Esophagus muscularis mucosa (tissue), 4 donors: ENCODE results near the gene NABP1. TPM values are rescaled to one million over a fixed set of nuclear protein-coding genes. Genes with fewer than 3 reads are reported as not detected.

Experiments
- DNase-seq: peaks from one replicate; pipeline ENCODE4 v3.0.0-alpha.2; 2017; ENCODE audit errors: extremely low spot score
- H3K27ac ChIP-seq, 4 donors: fragments of 200-600 bp; sonication (generic); replicated peaks in 1 of 4; 1 replicate in 3 of 4; 2 replicates in 1 of 4; pipeline ENCODE4 v1.5.1; 2016 to 2019; ENCODE audit warnings: mild to moderate bottlenecking in 1 of 4
- H3K27me3 ChIP-seq, 4 donors: fragments of 200-600 bp; sonication (generic); one replicate each; pipeline versions ENCODE4 v1.5.1 to v1.6.0; 2016 to 2019
- H3K36me3 ChIP-seq, 4 donors: fragments of 200-600 bp; sonication (generic); one replicate each; pipeline ENCODE4 v1.5.1; 2016 to 2019
- H3K4me1 ChIP-seq, 4 donors: fragments of 200-600 bp; sonication (generic); one replicate each; pipeline ENCODE4 v1.5.1; 2016 to 2019
- H3K4me3 ChIP-seq, 4 donors: fragments of 200-600 bp; sonication (generic); 1 replicate in 2 of 4; 2 replicates in 2 of 4; pipeline ENCODE4 v1.5.1; 2016 to 2019; ENCODE audit warnings: mild to moderate bottlenecking in 4 of 4, moderate library complexity in 1 of 4
- H3K9me3 ChIP-seq, 4 donors: fragments of 200-600 bp; sonication (generic); 1 replicate in 3 of 4; 2 replicates in 1 of 4; pipeline ENCODE4 v1.5.1; 2016 to 2019
- EP300 ChIP-seq: sonication (generic); formaldehyde crosslinking; IDR thresholded peaks from one replicate; pipeline ENCODE4 v1.6.1; 2017; ENCODE audit warnings: antibody characterized with exemption
- POLR2A ChIP-seq: fragments of 450-650 bp; IDR thresholded peaks from one replicate; pipeline ENCODE4 v1.6.1; 2017; ENCODE audit warnings: antibody characterized with exemption, moderate library complexity, mild to moderate bottlenecking, low read depth
- POLR2AphosphoS5 ChIP-seq, 2 donors: sonication (generic); formaldehyde crosslinking; IDR thresholded peaks; one replicate each; pipeline ENCODE4 v1.6.1; 2017; ENCODE audit warnings: antibody characterized with exemption in 2 of 2
- WGBS: methylation state at CpG from one replicate; pipeline ENCODE4 v1.1.5; 2018; 5-methylcytosine and 5-hydroxymethylcytosine counted together
- intact Hi-C: fragments of 100-400 bp; cut with DNase I; formaldehyde crosslinking; loops from one replicate; pipeline ENCODE4 v1.15.1; 2023
- total RNA-seq, 4 donors: library from RNA; depleted of rRNA; stranded (reverse); fragments of >200 nt; gene quantifications; one replicate each; pipeline versions ENCODE4 v1.1.0 to v1.2.1, GENCODE V29; 2016
- TF ChIP-seq, protein P1 (sequence below), 3 experiments: fragments of 200-600 bp in 2 of 3; fragments of 450-650 bp in 1 of 3; sonication (generic) in 2 of 3; IDR thresholded peaks; one replicate each; pipeline ENCODE4 v1.5.1; 2017 to 2019; ENCODE audit warnings: antibody characterized with exemption in 3 of 3, mild to moderate bottlenecking in 2 of 3, moderate library complexity in 1 of 3

The NABP1 gene
- total RNA-seq, 4 donors from 2014 or later = 4.2 to 27.8 (median 8.0) TPM

DNA sequence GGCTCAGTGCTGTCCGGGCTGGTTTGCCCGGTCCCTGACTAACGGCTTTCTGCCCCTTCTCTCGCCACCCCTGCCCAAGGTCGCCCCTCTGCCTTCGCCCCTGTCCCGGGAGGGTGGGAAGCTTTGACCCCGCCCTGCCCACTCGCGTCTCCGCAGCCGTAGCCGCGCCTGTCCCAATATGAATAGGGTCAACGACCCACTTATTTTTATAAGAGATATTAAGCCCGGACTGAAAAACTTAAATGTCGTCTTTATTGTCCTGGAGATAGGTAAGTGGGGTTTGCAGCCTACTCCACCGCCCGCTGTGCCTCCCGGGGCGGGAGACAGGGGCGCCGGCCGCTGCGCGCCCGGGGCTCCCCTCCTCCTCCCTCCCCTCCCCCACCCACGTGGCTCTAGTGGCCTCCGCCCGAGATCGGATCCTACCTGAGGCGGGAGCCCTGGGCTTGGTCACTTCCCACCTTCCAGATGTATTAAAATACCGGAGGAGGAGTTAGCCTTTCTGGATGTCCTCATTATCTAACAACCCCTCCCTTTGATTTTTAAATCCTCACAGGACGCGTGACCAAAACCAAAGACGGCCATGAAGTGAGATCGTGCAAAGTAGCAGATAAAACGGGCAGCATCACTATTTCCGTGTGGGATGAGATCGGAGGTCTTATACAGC, 633 bp downstream of the NABP1 start:
- TF ChIP-seq EP300 (no peak), POLR2AphosphoS5 (IDR thresholded peaks at IDR 0.05) (no peak), POLR2A (no peak)
- TF ChIP-seq, protein P1, sequence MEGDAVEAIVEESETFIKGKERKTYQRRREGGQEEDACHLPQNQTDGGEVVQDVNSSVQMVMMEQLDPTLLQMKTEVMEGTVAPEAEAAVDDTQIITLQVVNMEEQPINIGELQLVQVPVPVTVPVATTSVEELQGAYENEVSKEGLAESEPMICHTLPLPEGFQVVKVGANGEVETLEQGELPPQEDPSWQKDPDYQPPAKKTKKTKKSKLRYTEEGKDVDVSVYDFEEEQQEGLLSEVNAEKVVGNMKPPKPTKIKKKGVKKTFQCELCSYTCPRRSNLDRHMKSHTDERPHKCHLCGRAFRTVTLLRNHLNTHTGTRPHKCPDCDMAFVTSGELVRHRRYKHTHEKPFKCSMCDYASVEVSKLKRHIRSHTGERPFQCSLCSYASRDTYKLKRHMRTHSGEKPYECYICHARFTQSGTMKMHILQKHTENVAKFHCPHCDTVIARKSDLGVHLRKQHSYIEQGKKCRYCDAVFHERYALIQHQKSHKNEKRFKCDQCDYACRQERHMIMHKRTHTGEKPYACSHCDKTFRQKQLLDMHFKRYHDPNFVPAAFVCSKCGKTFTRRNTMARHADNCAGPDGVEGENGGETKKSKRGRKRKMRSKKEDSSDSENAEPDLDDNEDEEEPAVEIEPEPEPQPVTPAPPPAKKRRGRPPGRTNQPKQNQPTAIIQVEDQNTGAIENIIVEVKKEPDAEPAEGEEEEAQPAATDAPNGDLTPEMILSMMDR (IDR thresholded peaks at IDR 0.05) = no peak
- peak overlapping the region; percentile 91 to 96 (median 94) for H3K27ac ChIP-seq
- no peaks in the 10 kb centered on the region for H3K27me3 ChIP-seq
- intact Hi-C loops = loop anchor here (5.0 kb wide), 1 partner anchor 661 kb away; no protein-coding TSS in a partner anchor
- H3K36me3 ChIP-seq = peaks cover 3 to 18% (median 11%) of the 10 kb centered on the region in 4 donors
- H3K4me3 ChIP-seq = peak overlapping the region; percentile 64 to 81 (median 74)
- peaks cover 0 to 44% (median 25%) of the 10 kb centered on the region in 4 donors for H3K4me1 ChIP-seq
- H3K9me3 ChIP-seq = no peaks in the 10 kb centered on the region
- no peak for DNase-seq
- 0% methylated on average over 39 of the region's 40 CpGs for WGBS

DNA sequence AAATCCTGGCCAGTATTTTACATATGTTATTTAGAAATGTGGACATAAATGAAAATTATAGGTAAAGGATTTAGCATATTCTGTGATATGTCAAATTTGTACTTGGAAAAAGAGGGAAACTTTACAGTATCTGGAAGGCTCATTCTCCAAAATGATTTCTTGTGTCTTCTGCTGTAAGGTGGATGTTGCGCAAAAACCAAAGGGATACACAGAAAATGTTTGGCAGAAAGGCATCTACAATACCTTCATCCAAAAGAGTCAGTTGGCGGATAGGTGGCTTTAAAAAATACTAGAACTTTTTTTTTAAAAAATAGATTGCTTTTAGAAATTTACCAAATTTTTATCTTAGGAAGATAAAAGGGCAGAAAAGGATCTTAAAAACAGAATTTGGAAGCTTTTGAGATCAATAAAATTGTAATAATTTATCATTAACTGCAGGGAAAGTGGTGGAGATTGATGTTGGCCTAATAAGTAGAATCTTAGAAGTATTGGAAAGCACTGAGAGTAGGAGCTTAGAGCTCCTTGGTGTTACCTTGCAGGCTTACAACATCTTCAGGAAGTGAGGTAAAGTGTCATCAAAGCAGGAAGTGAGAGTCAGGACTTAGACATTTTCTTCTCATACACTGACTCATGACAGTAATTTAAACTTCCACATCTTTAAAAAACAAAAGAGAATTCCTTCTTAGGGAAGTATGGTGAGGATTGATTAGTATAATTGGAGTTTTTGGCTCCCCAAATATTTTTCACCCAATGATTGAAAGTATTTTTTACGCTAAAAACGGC, 2.1 kb downstream of the NABP1 start:
- Histone ChIP-seq H3K27me3 (no peaks in the 10 kb centered on the region), H3K4me1 (peaks cover 0 to 44% (median 25%) of the 10 kb centered on the region in 4 donors), H3K4me3 (peak overlapping the region in 1 of 4 donors; percentile 81), H3K36me3 (peaks cover 4 to 31% (median 19%) of the 10 kb centered on the region in 4 donors), H3K9me3 (no peaks in the 10 kb centered on the region), H3K27ac (peak overlapping the region; percentile 10 to 96 (median 58))
- intact Hi-C loops = loop anchor here (5.0 kb wide), 1 partner anchor 663 kb away; no protein-coding TSS in a partner anchor
- peak in 1 of 2 donors; percentile 54 for TF ChIP-seq POLR2AphosphoS5 (IDR thresholded peaks at IDR 0.05)
- TF ChIP-seq POLR2A = no peak
- TF ChIP-seq, protein P1 (IDR thresholded peaks at IDR 0.05) = no peak
- TF ChIP-seq EP300 = no peak
- 95% methylated on average over 4 of the region's 4 CpGs for WGBS
- DNase-seq = no peak

DNA sequence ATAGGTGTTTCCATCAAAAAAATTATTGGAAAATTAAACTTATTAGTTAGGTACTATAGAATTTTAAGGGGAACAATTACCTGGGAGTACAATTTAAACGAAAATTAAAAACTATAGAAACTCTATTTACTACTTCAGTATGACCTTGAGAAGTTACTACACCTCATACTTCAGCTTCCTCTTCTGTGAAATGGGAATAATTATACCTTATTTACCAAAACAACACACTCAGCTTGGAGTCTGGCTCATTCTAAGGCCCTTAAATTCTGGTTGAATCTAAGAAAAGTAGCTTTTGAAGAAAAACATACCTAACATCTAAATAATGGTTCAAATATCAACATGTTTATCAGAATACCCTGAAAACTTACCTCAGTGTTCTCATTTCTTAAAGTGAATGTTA, 2.7 kb downstream of the NABP1 start:
- H3K36me3 ChIP-seq = peaks cover 4 to 36% (median 25%) of the 10 kb centered on the region in 4 donors
- H3K27me3 ChIP-seq = no peaks in the 10 kb centered on the region
- WGBS = 83% methylated on average over 1 of the region's 1 CpG
- intact Hi-C loops = no loop called here
- H3K27ac ChIP-seq = peak overlapping the region in 3 of 4 donors; percentile 10 to 93 (median 23)
- TF ChIP-seq POLR2AphosphoS5 (IDR thresholded peaks at IDR 0.05) (no peak), EP300 (no peak), POLR2A (no peak)
- TF ChIP-seq, protein P1 (IDR thresholded peaks at IDR 0.05) = no peak
- H3K9me3 ChIP-seq = no peaks in the 10 kb centered on the region
- H3K4me3 ChIP-seq = peak overlapping the region in 1 of 4 donors; percentile 3
- no peak for DNase-seq
- peaks cover 0 to 44% (median 25%) of the 10 kb centered on the region in 4 donors for H3K4me1 ChIP-seq

DNA sequence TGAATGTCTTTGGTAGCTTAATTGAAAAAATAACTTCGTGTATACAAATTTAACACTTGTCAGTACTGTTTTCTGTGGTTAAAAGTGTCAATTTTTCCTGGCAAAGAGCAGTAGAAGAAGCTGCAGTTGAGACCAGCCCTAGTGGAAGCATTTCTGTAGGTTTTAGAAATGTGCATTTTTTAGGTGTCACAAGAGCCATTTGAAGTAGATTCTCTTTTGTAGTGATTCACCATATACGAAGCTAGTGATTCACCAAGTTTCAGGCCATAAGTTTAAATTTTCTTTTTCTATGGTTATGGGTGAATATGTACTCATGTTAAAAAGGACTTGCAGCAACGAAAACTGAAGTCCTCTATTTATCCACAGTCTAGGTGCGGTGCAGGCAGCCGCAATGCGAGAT, 4.2 kb downstream of the NABP1 start:
- intact Hi-C loops = no loop called here
- Histone ChIP-seq H3K27me3 (no peaks in the 10 kb centered on the region), H3K4me1 (peaks cover 0 to 36% (median 18%) of the 10 kb centered on the region in 4 donors), H3K4me3 (no peak overlapping the region), H3K36me3 (peaks cover 4 to 37% (median 27%) of the 10 kb centered on the region in 4 donors), H3K9me3 (no peaks in the 10 kb centered on the region), H3K27ac (no peak overlapping the region)
- DNase-seq = no peak
- TF ChIP-seq POLR2AphosphoS5 (IDR thresholded peaks at IDR 0.05) = no peak
- 87% methylated on average over 6 of the region's 6 CpGs for WGBS

DNA sequence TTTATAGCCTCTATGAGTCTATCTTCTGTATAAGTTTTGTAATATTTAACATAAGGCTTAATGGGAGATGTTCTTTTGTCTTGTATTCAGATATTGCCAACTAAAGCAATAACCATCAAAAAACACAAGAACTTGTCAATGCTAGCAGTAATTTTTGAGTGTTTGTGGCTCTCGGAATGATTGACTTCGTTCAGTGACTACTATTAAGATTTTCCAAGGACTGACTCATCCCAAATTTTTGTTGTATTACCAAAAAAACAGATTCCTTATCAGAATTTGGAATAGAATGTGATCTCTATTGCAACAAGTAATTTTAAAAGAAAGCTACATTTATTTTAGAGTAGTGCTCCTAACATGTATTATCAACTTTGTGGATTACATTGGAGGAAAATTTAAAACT, 8.1 kb downstream of the NABP1 start:
- H3K27me3 ChIP-seq = no peaks in the 10 kb centered on the region
- intact Hi-C loops = no loop called here
- peaks cover 4 to 45% (median 29%) of the 10 kb centered on the region in 4 donors for H3K36me3 ChIP-seq
- H3K4me3 ChIP-seq = no peak overlapping the region
- WGBS = 69% methylated on average over 2 of the region's 2 CpGs
- H3K27ac ChIP-seq = no peak overlapping the region
- no peak for DNase-seq
- H3K4me1 ChIP-seq = peaks cover 0 to 23% (median 15%) of the 10 kb centered on the region in 4 donors
- H3K9me3 ChIP-seq = no peaks in the 10 kb centered on the region
- TF ChIP-seq, protein P1 (IDR thresholded peaks at IDR 0.05) = no peak
- no peak for TF ChIP-seq POLR2A
- TF ChIP-seq EP300 = no peak
- TF ChIP-seq POLR2AphosphoS5 (IDR thresholded peaks at IDR 0.05) = no peak
